DOHH2 (cell line): ENCODE results near the gene ZSCAN32.

Experiments
- H3F3A ChIP-seq: fragments of 200-600 bp; sonication (generic), shearing (Covaris generic); 2 replicates; pipeline ENCODE4 v1.6.0; 2016; ENCODE audit warnings: antibody characterized with exemption, mild to moderate bottlenecking; ENCODE audit not compliant: control insufficient read depth, insufficient read depth
- H3K27ac ChIP-seq: fragments of 200-600 bp; sonication (generic); 2 replicates; pipeline ENCODE4 v1.5.1; 2014; ENCODE audit warnings: low read depth, mild to moderate bottlenecking, low read length, moderate library complexity
- H3K27me3 ChIP-seq: fragments of 200-600 bp; sonication (generic); 2 replicates; pipeline ENCODE4 v1.6.1; 2014; ENCODE audit warnings: mild to moderate bottlenecking, low read length, mixed read lengths; ENCODE audit not compliant: control insufficient read depth
- H3K36me3 ChIP-seq: fragments of 200-600 bp; sonication (generic); 2 replicates; pipeline ENCODE4 v1.6.1; 2014; ENCODE audit warnings: mild to moderate bottlenecking, low read length, moderate library complexity, mixed read lengths; ENCODE audit not compliant: control insufficient read depth
- H3K4me1 ChIP-seq: fragments of 200-600 bp; sonication (generic); 2 replicates; pipeline ENCODE4 v1.6.1; 2014; ENCODE audit warnings: mild to moderate bottlenecking, low read length, mixed read lengths; ENCODE audit not compliant: control insufficient read depth
- H3K4me2 ChIP-seq: fragments of 200-600 bp; sonication (generic); 2 replicates; pipeline ENCODE4 v1.6.0; 2014; ENCODE audit warnings: mild to moderate bottlenecking, low read length, moderate library complexity
- H3K4me3 ChIP-seq: fragments of 200-600 bp; sonication (generic); 2 replicates; pipeline ENCODE4 v1.5.1; 2014; ENCODE audit warnings: mild to moderate bottlenecking, low read length, mixed read lengths
- H3K79me2 ChIP-seq: fragments of 200-600 bp; sonication (generic); 2 replicates; pipeline ENCODE4 v1.6.1; 2014; ENCODE audit warnings: mild to moderate bottlenecking, low read length, mixed read lengths; ENCODE audit not compliant: control insufficient read depth
- H3K9me2 ChIP-seq: fragments of 200-600 bp; sonication (generic); replicated peaks from 2 replicates; pipeline ENCODE4 v1.6.1; 2014; ENCODE audit warnings: mild to moderate bottlenecking, low read length, mixed read lengths; ENCODE audit not compliant: control insufficient read depth
- H3K9me3 ChIP-seq: fragments of 200-600 bp; sonication (generic); 2 replicates; pipeline ENCODE4 v1.6.1; 2014; ENCODE audit warnings: antibody characterized with exemption, low read length, mixed read lengths; ENCODE audit not compliant: control insufficient read depth, insufficient read depth
- H4K20me1 ChIP-seq: fragments of 200-600 bp; sonication (generic); 2 replicates; pipeline ENCODE4 v1.6.0; 2014; ENCODE audit warnings: low read depth, mild to moderate bottlenecking, antibody characterized with exemption, low read length, moderate library complexity; ENCODE audit not compliant: control insufficient read depth, insufficient read depth
- EZH2phosphoT487 ChIP-seq: fragments of 200-600 bp; sonication (generic); IDR thresholded peaks from 2 replicates; pipeline ENCODE4 v1.6.1; 2017; ENCODE audit warnings: borderline replicate concordance, mild to moderate bottlenecking, antibody characterized with exemption, low read length, moderate library complexity, mixed read lengths
- TF ChIP-seq, protein P1 (sequence below): fragments of 200-600 bp; sonication (generic); IDR thresholded peaks from one replicate; pipeline ENCODE4 v1.5.1; 2014; ENCODE audit warnings: antibody characterized with exemption, mild to moderate bottlenecking, low read depth, low read length; ENCODE audit not compliant: poor library complexity, severe bottlenecking

Gene ZSCAN32

DNA sequence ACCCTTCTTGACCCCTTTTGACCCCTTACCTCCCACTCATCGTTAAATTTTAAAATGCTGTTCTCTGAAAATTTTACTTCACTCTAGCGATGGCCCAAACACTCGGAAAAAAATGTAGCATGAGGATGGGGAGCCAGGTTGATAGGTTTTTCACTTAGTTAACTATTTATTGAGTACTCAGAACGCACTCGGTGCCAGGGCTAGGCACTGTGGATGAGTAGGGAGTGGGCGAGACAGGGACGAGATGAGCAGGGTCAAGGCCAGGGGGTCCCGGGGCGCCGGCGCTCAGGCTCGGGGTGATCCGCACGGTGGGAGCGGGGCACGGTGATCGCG lies 392 bp downstream of the ZSCAN32 start:
- TF ChIP-seq, protein P1, sequence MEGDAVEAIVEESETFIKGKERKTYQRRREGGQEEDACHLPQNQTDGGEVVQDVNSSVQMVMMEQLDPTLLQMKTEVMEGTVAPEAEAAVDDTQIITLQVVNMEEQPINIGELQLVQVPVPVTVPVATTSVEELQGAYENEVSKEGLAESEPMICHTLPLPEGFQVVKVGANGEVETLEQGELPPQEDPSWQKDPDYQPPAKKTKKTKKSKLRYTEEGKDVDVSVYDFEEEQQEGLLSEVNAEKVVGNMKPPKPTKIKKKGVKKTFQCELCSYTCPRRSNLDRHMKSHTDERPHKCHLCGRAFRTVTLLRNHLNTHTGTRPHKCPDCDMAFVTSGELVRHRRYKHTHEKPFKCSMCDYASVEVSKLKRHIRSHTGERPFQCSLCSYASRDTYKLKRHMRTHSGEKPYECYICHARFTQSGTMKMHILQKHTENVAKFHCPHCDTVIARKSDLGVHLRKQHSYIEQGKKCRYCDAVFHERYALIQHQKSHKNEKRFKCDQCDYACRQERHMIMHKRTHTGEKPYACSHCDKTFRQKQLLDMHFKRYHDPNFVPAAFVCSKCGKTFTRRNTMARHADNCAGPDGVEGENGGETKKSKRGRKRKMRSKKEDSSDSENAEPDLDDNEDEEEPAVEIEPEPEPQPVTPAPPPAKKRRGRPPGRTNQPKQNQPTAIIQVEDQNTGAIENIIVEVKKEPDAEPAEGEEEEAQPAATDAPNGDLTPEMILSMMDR = no peak
- TF ChIP-seq EZH2phosphoT487 = no peak
- no peak overlapping the region for H3K27ac ChIP-seq
- no peaks in the 10 kb centered on the region for H4K20me1 ChIP-seq
- H3K9me3 ChIP-seq = peaks cover 29% of the 10 kb centered on the region; the same call in 1 of the 2 replicates
- H3K27me3 ChIP-seq = no peaks in the 10 kb centered on the region
- no peaks in the 10 kb centered on the region for H3K9me2 ChIP-seq
- H3K4me3 ChIP-seq = peak overlapping the region; percentile 89
- H3F3A ChIP-seq = no peaks in the 10 kb centered on the region
- peaks cover 12% of the 10 kb centered on the region for H3K4me1 ChIP-seq
- H3K79me2 ChIP-seq = peaks cover 69% of the 10 kb centered on the region
- peak overlapping the region; percentile 76 for H3K4me2 ChIP-seq
- peaks cover 55% of the 10 kb centered on the region for H3K36me3 ChIP-seq

DNA sequence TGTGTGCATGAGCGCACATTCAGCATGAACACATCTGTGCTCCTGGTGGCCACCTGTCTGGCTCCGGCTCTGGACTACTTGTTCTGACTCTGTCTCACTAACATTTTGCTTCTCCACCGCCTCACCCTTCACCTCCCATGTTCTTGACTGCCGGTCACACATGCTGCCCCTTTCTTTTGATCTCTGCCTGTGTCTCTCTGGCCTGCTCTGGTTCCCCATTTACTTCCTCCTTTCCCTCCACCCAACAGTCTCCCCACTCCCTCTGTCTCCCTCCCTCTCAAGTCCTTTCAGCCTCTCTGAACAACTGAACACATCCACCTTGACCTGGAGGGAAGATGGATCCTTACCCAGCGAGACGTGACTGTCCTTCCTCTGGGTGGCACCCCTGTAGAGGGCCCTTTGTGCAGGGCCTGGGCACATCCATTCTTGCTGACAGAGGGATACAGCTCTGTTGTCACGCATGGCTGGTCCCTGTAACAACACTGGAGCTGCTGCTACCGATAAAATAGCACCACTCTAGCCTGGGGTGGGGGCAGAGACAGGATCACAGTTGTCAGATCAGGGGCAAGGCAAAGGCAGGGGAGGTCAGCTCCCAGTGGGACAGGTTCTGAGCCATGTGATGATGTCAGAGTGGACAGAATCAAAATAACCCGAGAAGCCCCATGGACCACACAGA lies 11.0 kb downstream of the ZSCAN32 start:
- no peak overlapping the region for H3K27ac ChIP-seq
- H3K79me2 ChIP-seq = peaks cover 31% of the 10 kb centered on the region
- no peaks in the 10 kb centered on the region for H3K27me3 ChIP-seq
- H4K20me1 ChIP-seq = no peaks in the 10 kb centered on the region
- H3K4me3 ChIP-seq = no peak overlapping the region
- H3K9me2 ChIP-seq = no peaks in the 10 kb centered on the region
- TF ChIP-seq EZH2phosphoT487 = no peak
- TF ChIP-seq, protein P1 = no peak
- H3F3A ChIP-seq = no peaks in the 10 kb centered on the region
- H3K4me2 ChIP-seq = no peak overlapping the region
- peaks cover 72% of the 10 kb centered on the region for H3K36me3 ChIP-seq
- peaks cover 12% of the 10 kb centered on the region for H3K9me3 ChIP-seq
- no peaks in the 10 kb centered on the region for H3K4me1 ChIP-seq

DNA sequence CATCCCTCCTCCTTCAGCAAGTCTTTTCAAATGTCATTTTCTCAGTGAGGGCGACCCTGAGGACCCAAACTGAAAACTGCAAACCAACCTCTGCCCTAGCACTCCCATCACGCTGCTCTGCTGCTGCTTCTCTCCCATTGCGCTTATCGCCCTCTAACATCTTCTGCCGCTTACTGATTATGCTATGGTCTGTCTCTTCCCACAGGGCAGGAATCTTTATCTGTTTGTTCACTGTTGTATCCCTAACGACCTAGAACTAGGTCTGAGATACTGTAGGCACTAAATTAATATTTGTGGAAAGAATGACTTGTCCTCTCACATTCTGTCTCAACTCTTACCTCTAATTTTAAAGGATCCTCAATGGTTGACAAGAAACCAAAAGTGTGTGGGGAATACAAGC lies 12.5 kb downstream of the ZSCAN32 start:
- Histone ChIP-seq H3K79me2 (peaks cover 21% of the 10 kb centered on the region), H3K27me3 (no peaks in the 10 kb centered on the region), H3K27ac (no peak overlapping the region), H3K4me1 (no peaks in the 10 kb centered on the region), H3F3A (no peaks in the 10 kb centered on the region), H3K9me3 (peaks cover 27% of the 10 kb centered on the region), H3K4me2 (no peak overlapping the region), H4K20me1 (no peaks in the 10 kb centered on the region), H3K9me2 (no peaks in the 10 kb centered on the region), H3K4me3 (no peak overlapping the region), H3K36me3 (peaks cover 72% of the 10 kb centered on the region)
- TF ChIP-seq EZH2phosphoT487 = no peak
- TF ChIP-seq, protein P1 = no peak
